ENCODE measurements around the gene RSPH6A. TPM values are rescaled to one million over a fixed set of nuclear protein-coding genes. Genes with fewer than 3 reads are reported as not detected.
"Not testable (repeated sequence)": the region's sequence is repeated elsewhere in the genome, so short reads cannot be mapped to it uniquely, and the experiment has no call there.

RSPH6A gene
- total and polyA plus RNA-seq, 2 of the 4 experiments (the other 2 are of a cell fraction) = under 0.01 to 0.09 TPM

- peak overlapping the region; percentile 91 for H2AK9ac ChIP-seq (replicated peaks; ENCODE audit: low read depth, low read length, poor library complexity)
- H3K9me1 ChIP-seq (ENCODE audit: insufficient read depth, low read length) = no peaks in the 10 kb centered on the region
- H2AFZ ChIP-seq (replicated peaks; ENCODE audit: low read length, poor library complexity) = peak overlapping the region; percentile 69
- H3K79me1 ChIP-seq (ENCODE audit: low read depth in 1 of 2, low read length in 2 of 2) = 0 out of 4 replicates have a peak, but pooled peaks cover 0 to 5% of the 10 kb centered on the region in 2 experiments
- CTCF ChIA-PET = interaction anchor here (0.9 to 2.3 kb wide), 5 partner anchors 10 to 30 kb away, joined by 3 to 24 read pairs (median 6); partner anchors contain the start of genes DMPK and SIX5
- H4K8ac ChIP-seq (ENCODE audit: low read depth in 2 of 2, low read length in 2 of 2) = peak overlapping the region in 1 of 2 experiments; percentile 30; a peak in 1 of 4 replicates
- H3K9me3 ChIP-seq (ENCODE audit: control insufficient read depth, insufficient read depth, low read length) = no peaks in the 10 kb centered on the region
- no peak overlapping the region for H3K56ac ChIP-seq (ENCODE audit: extremely low read depth, insufficient read depth, low read length)
- H3K36me3 ChIP-seq (ENCODE audit: control insufficient read depth, insufficient read depth, low read length) = no peaks in the 10 kb centered on the region
- no TSS peak for BruUV-seq (replicated peaks)
- peaks cover 8% of the 10 kb centered on the region for H3K4me1 ChIP-seq (ENCODE audit: control insufficient read depth, insufficient read depth, low read length)
- no peaks in the 10 kb centered on the region for H4K20me1 ChIP-seq (ENCODE audit: insufficient read depth, low read length)
- no peak overlapping the region for H3K18ac ChIP-seq (ENCODE audit: low read depth, low read length)
- H2BK120ac ChIP-seq (ENCODE audit: low read depth, low read length) = peak overlapping the region; percentile 26; the same call in 1 of the 2 replicates
- intact Hi-C loops (cut with micrococcal nuclease) (no loop called here), dilution Hi-C loops (cut with HindIII; ENCODE audit: low sequenced_read_pairs, unreplicated experiment) (no loop called here), in situ Hi-C loops (cut with MboI; ENCODE audit: low sequenced_read_pairs) (no loop called here)
- ATAC-seq (ENCODE audit: low read depth) = peak; percentile 74
- H2AK5ac ChIP-seq (ENCODE audit: low read depth, low read length) = peak overlapping the region; percentile 61; the same call in 1 of the 2 replicates
- H3K14ac ChIP-seq (replicated peaks; ENCODE audit: low read depth, low read length) = no peak overlapping the region
- no peak overlapping the region; the same call in 1 of the 2 replicates for H4K91ac ChIP-seq (ENCODE audit: insufficient read depth, low read depth, low read length)
- peak overlapping the region; percentile 17 for H2BK5ac ChIP-seq (ENCODE audit: low read depth, low read length, poor library complexity, severe bottlenecking)
- H4K5ac ChIP-seq (ENCODE audit: low read depth, low read length) = no peak overlapping the region
- H2BK20ac ChIP-seq (ENCODE audit: low read depth, low read length) = peak overlapping the region; percentile 52
- H3K27me3 ChIP-seq (ENCODE audit: control insufficient read depth, insufficient read depth, low read length) = no peaks in the 10 kb centered on the region
- peak overlapping the region; percentile 53 for H3K4ac ChIP-seq (ENCODE audit: low read depth, low read length)
- no peak overlapping the region for H3K4me2 ChIP-seq (ENCODE audit: low read depth, low read length)
- 79% methylated on average over 2 of the region's 8 CpGs; no CpG with 5 or more reads in 1 of the 2 experiments for WGBS, 2 experiments (ENCODE audit: extremely low coverage in 2 of 2, insufficient read length in 1 of 2)
- peak; percentile 71 for DNase-seq
- H3K4me3 ChIP-seq (ENCODE audit: insufficient read depth, low read depth, low read length) = no peak overlapping the region
- H3K9ac ChIP-seq (ENCODE audit: low read depth, low read length) = no peak overlapping the region
- TF ChIP-seq MAFK (IDR thresholded peaks at IDR 0.05; ENCODE audit: low read depth, low read length) (no peak), NFE2L2 (IDR thresholded peaks at IDR 0.05; ENCODE audit: low read depth, low read length) (peak; percentile 53; the same call in 1 of the 2 replicates), FOS (IDR thresholded peaks at IDR 0.05; ENCODE audit: low read depth, low read length) (peak; percentile 72)
- H3K27ac ChIP-seq (ENCODE audit: insufficient read depth, low read length) = no peak overlapping the region
- POLR2A ChIA-PET (ENCODE audit: unreplicated experiment) = interaction anchor here (0.5 kb wide), 1 partner anchor 31 kb away, joined by 3 read pairs; no protein-coding TSS in a partner anchor
- H3K23ac ChIP-seq (ENCODE audit: low read depth, low read length) = no peak overlapping the region
- H2BK15ac ChIP-seq (ENCODE audit: low read depth, low read length) = no peak overlapping the region
These were observed 15.0 kb downstream of the RSPH6A start for GRCh38 chr19:45800070-45800553.

- Histone ChIP-seq H3K4ac (ENCODE audit: low read depth, low read length) (peak overlapping the region; percentile 34; the same call in 1 of the 2 replicates), H4K91ac (ENCODE audit: insufficient read depth, low read depth, low read length) (0 out of 2 replicates have a peak overlapping the region, but pooled peaks have one; percentile 3), H2AK5ac (ENCODE audit: low read depth, low read length) (peak overlapping the region; percentile 61; the same call in 1 of the 2 replicates), H2BK120ac (ENCODE audit: low read depth, low read length) (peak overlapping the region; percentile 60; the same call in 1 of the 2 replicates), H2BK20ac (ENCODE audit: low read depth, low read length) (peak overlapping the region; percentile 52)
- BruUV-seq (replicated peaks); H2AK9ac ChIP-seq (replicated peaks; ENCODE audit: low read depth, low read length, poor library complexity); DNase-seq; H3K36me3 ChIP-seq (ENCODE audit: control insufficient read depth, insufficient read depth, low read length); H2BK15ac ChIP-seq (ENCODE audit: low read depth, low read length); H4K8ac ChIP-seq (ENCODE audit: low read depth in 2 of 2, low read length in 2 of 2); H3K27ac ChIP-seq (ENCODE audit: insufficient read depth, low read length); H3K23ac ChIP-seq (ENCODE audit: low read depth, low read length); H2AFZ ChIP-seq (replicated peaks; ENCODE audit: low read length, poor library complexity); H3K27me3 ChIP-seq (ENCODE audit: control insufficient read depth, insufficient read depth, low read length); H3K56ac ChIP-seq (ENCODE audit: extremely low read depth, insufficient read depth, low read length); H3K9ac ChIP-seq (ENCODE audit: low read depth, low read length); ATAC-seq (ENCODE audit: low read depth); H4K20me1 ChIP-seq (ENCODE audit: insufficient read depth, low read length); H3K18ac ChIP-seq (ENCODE audit: low read depth, low read length); H3K14ac ChIP-seq (replicated peaks; ENCODE audit: low read depth, low read length); H3K4me1 ChIP-seq (ENCODE audit: control insufficient read depth, insufficient read depth, low read length); dilution Hi-C loops (cut with HindIII; ENCODE audit: low sequenced_read_pairs, unreplicated experiment); H3K4me3 ChIP-seq (ENCODE audit: insufficient read depth, low read depth, low read length); H3K79me1 ChIP-seq (ENCODE audit: low read depth in 1 of 2, low read length in 2 of 2); H4K5ac ChIP-seq (ENCODE audit: low read depth, low read length); H2BK5ac ChIP-seq (ENCODE audit: low read depth, low read length, poor library complexity, severe bottlenecking); H3K9me3 ChIP-seq (ENCODE audit: control insufficient read depth, insufficient read depth, low read length); in situ Hi-C loops (cut with MboI; ENCODE audit: low sequenced_read_pairs); H3K9me1 ChIP-seq (ENCODE audit: insufficient read depth, low read length); H3K4me2 ChIP-seq (ENCODE audit: low read depth, low read length): not testable (repeated sequence)
- 80% methylated on average over 2 of the region's 5 CpGs; no CpG with 5 or more reads in 1 of the 2 experiments for WGBS, 2 experiments (ENCODE audit: extremely low coverage in 2 of 2, insufficient read length in 1 of 2)
- ChIA-PET POLR2A (ENCODE audit: unreplicated experiment) (interaction anchor here (0.5 kb wide), 1 partner anchor 30 kb away, joined by 3 read pairs; no protein-coding TSS in a partner anchor), CTCF (interaction anchor here (0.6 to 2.3 kb wide), 9 partner anchors 10 to 94 kb away, joined by 3 to 24 read pairs (median 5); partner anchors contain the start of genes DMPK and SIX5)
- intact Hi-C loops (cut with micrococcal nuclease) = loop anchor here (1.0 kb wide), 1 partner anchor 29 kb away; no protein-coding TSS in a partner anchor
These were observed 15.6 kb downstream of the RSPH6A start for GRCh38 chr19:45799541-45799940.

Data from IMR-90 (cell line).